H1 (cell line): ENCODE results near the gene DNAJC22. TPM values are rescaled to one million over a fixed set of nuclear protein-coding genes. Genes with fewer than 3 reads are reported as not detected.

ENCODE experiments used
- CTCF ChIA-PET: fragments of 300-600 bp; sonication (Branson Sonifier 250); formaldehyde crosslinking; loops from one replicate; lab custom pipeline; 2021; ENCODE audit not compliant: partially characterized antibody; lab: Charles Lee
- POLR2A ChIA-PET: fragments of 300-600 bp; sonication (Branson Sonifier 250); formaldehyde crosslinking; loops from one replicate; lab custom pipeline; 2021; ENCODE audit warnings: inconsistent platforms; ENCODE audit not compliant: partially characterized antibody; lab: Charles Lee
- DNase-seq, 2 experiments: peaks; one replicate each; pipeline versions ENCODE4 v3.0.0 to v3.0.0-alpha.2; 2010 to 2022; ENCODE audit warnings: low spot score in 2 of 2, low read depth in 1 of 2, mixed read lengths in 1 of 2
- FAIRE-seq: peaks from 2 replicates; lab custom pipeline; 2011; peaks lifted over from hg19 to GRCh38; lab: Jason Lieb, UNC
- H2AFZ ChIP-seq: 2 replicates; pipeline ENCODE4 v1.8.1; 2012; ENCODE audit warnings: low read length, inconsistent platforms
- H2AK5ac ChIP-seq: 2 replicates; pipeline ENCODE4 v1.6.1; 2013; ENCODE audit warnings: low read depth, low read length
- H2BK120ac ChIP-seq: replicated peaks from 2 replicates; pipeline ENCODE3; 2013; ENCODE audit warnings: low read depth, low read length, inconsistent platforms
- H2BK12ac ChIP-seq: 2 replicates; pipeline ENCODE4 v1.6.1; 2013; ENCODE audit warnings: low read depth, low read length
- H2BK15ac ChIP-seq: 2 replicates; pipeline ENCODE4 v1.6.1; 2013; ENCODE audit warnings: low read length
- H2BK20ac ChIP-seq: 2 replicates; pipeline ENCODE4 v1.6.1; 2013; ENCODE audit warnings: low read length
- H2BK5ac ChIP-seq: 2 replicates; pipeline ENCODE4 v1.6.1; 2013; ENCODE audit warnings: low read depth, low read length
- H3K14ac ChIP-seq: 2 replicates; pipeline ENCODE4 v1.6.1; 2013; ENCODE audit warnings: inconsistent platforms; ENCODE audit not compliant: insufficient read length
- H3K18ac ChIP-seq: 2 replicates; pipeline ENCODE4 v1.6.1; 2013; ENCODE audit warnings: low read length; ENCODE audit errors: extremely low read depth
- H3K23ac ChIP-seq: 2 replicates; pipeline ENCODE4 v1.6.1; 2013; ENCODE audit warnings: inconsistent platforms; ENCODE audit not compliant: insufficient read length
- H3K23me2 ChIP-seq: 2 replicates; pipeline ENCODE4 v1.6.1; 2013; ENCODE audit warnings: low read depth, low read length
- H3K27ac ChIP-seq: 2 replicates; pipeline ENCODE4 v1.6.1; 2011; ENCODE audit warnings: low read depth, low read length, inconsistent platforms
- H3K27me3 ChIP-seq, 4 experiments: replicated peaks in 1 of 4; 1 replicate in 1 of 4; 2 replicates in 3 of 4; pipeline versions ENCODE4 v1.6.1 to v1.8.1; 2011 to 2013; ENCODE audit warnings: low read length in 3 of 4, mild to moderate bottlenecking in 3 of 4, inconsistent platforms in 2 of 4, mixed read lengths in 2 of 4, moderate library complexity in 1 of 4; ENCODE audit not compliant: control insufficient read depth in 3 of 4, insufficient read depth in 3 of 4; ENCODE audit errors: extremely low read depth in 1 of 4
- H3K36me3 ChIP-seq, 4 experiments: 2 replicates each; pipeline versions ENCODE4 v1.6.1 to v1.8.1; 2011 to 2013; ENCODE audit warnings: mild to moderate bottlenecking in 4 of 4, low read length in 3 of 4, moderate library complexity in 2 of 4, control low read depth in 1 of 4, inconsistent platforms in 1 of 4; ENCODE audit not compliant: insufficient read depth in 4 of 4, control insufficient read depth in 2 of 4
- H3K4ac ChIP-seq: replicated peaks from 2 replicates; pipeline ENCODE3; 2013; ENCODE audit warnings: low read length, low read depth, mixed read lengths, inconsistent platforms; ENCODE audit not compliant: insufficient read length
- H3K4me1 ChIP-seq, 4 experiments: replicated peaks in 1 of 4; 1 replicate in 1 of 4; 2 replicates in 3 of 4; pipeline versions ENCODE4 v1.6.1 to v1.8.1; 2011 to 2013; ENCODE audit warnings: low read length in 3 of 4, inconsistent platforms in 2 of 4, mixed read lengths in 1 of 4; ENCODE audit not compliant: insufficient read depth in 4 of 4, control insufficient read depth in 3 of 4
- H3K4me2 ChIP-seq, 2 experiments: 2 replicates each; pipeline versions ENCODE4 v1.6.1 to v1.8.1; 2011 to 2013; ENCODE audit warnings: low read depth in 2 of 2, low read length in 2 of 2, control low read depth in 1 of 2, inconsistent platforms in 1 of 2, mild to moderate bottlenecking in 1 of 2; ENCODE audit not compliant: insufficient read depth in 1 of 2
- H3K4me3 ChIP-seq, 4 experiments: fragments of 200-600, 300-600 bp in 1 of 4; sonication (generic), shearing (Covaris generic), sonication (Bioruptor Twin) in 1 of 4; 2 replicates each; pipeline versions ENCODE4 v1.5.1 to v1.8.1; 2011 to 2016; ENCODE audit warnings: low read length in 4 of 4, low read depth in 3 of 4, control low read depth in 2 of 4, inconsistent platforms in 2 of 4, mild to moderate bottlenecking in 2 of 4, mixed read lengths in 1 of 4, moderate library complexity in 1 of 4; ENCODE audit not compliant: insufficient read depth in 2 of 4; ENCODE audit errors: extremely low read depth in 1 of 4
- H3K56ac ChIP-seq: replicated peaks from 2 replicates; pipeline ENCODE3; 2013; ENCODE audit warnings: low read depth, mild to moderate bottlenecking, mixed read lengths, low read length, inconsistent platforms; ENCODE audit not compliant: insufficient read length
- H3K79me1 ChIP-seq: 2 replicates; pipeline ENCODE4 v1.6.1; 2013; ENCODE audit warnings: low read depth, low read length, control low read depth
- H3K79me2 ChIP-seq, 2 experiments: 2 replicates each; pipeline versions ENCODE4 v1.6.1 to v1.8.1; 2012 to 2013; ENCODE audit warnings: low read length in 2 of 2, mild to moderate bottlenecking in 2 of 2, inconsistent platforms in 1 of 2; ENCODE audit not compliant: insufficient read depth in 2 of 2, control insufficient read depth in 1 of 2
- H3K9ac ChIP-seq, 4 experiments: replicated peaks in 1 of 4; 1 replicate in 1 of 4; 2 replicates in 3 of 4; pipeline versions ENCODE4 v1.6.1 to v1.8.1; 2011 to 2013; ENCODE audit warnings: low read depth in 3 of 4, low read length in 3 of 4, control low read depth in 2 of 4, mild to moderate bottlenecking in 2 of 4, moderate library complexity in 2 of 4, inconsistent platforms in 1 of 4; ENCODE audit errors: extremely low read depth in 1 of 4
- H3K9me3 ChIP-seq, 2 experiments: 2 replicates each; pipeline versions ENCODE4 v1.6.1 to v1.8.1; 2012 to 2013; ENCODE audit warnings: mild to moderate bottlenecking in 2 of 2, moderate library complexity in 2 of 2, control low read depth in 1 of 2, inconsistent platforms in 1 of 2, low read depth in 1 of 2, low read length in 1 of 2, mixed read lengths in 1 of 2; ENCODE audit not compliant: insufficient read depth in 2 of 2
- H4K20me1 ChIP-seq, 2 experiments: replicated peaks in 1 of 2; 2 replicates each; pipeline versions ENCODE3 to v1.8.1; 2011 to 2013; ENCODE audit warnings: inconsistent platforms in 2 of 2, low read length in 2 of 2, mild to moderate bottlenecking in 1 of 2; ENCODE audit not compliant: insufficient read depth in 2 of 2, control insufficient read depth in 1 of 2
- H4K5ac ChIP-seq: 2 replicates; pipeline ENCODE4 v1.6.1; 2013; ENCODE audit warnings: low read length, low read depth, mixed read lengths, inconsistent platforms; ENCODE audit not compliant: insufficient read length
- H4K8ac ChIP-seq: 2 replicates; pipeline ENCODE4 v1.8.0; 2013; ENCODE audit warnings: mild to moderate bottlenecking, moderate library complexity, low read length, inconsistent platforms; ENCODE audit not compliant: insufficient read depth; ENCODE audit errors: extremely low read depth
- H4K91ac ChIP-seq: replicated peaks from 2 replicates; pipeline ENCODE3; 2013; ENCODE audit warnings: low read length, mixed read lengths, inconsistent platforms; ENCODE audit not compliant: insufficient read length
- ASH2L ChIP-seq: fragments of 200-600, 300-600 bp; sonication (generic); IDR thresholded peaks from one replicate; pipeline ENCODE4 v1.7.1; 2017; ENCODE audit warnings: low read length
- CBX5 ChIP-seq: fragments of 300-800, 300-1000 bp; sonication (generic); IDR thresholded peaks from 2 replicates; pipeline ENCODE4 v1.7.1; 2016; ENCODE audit warnings: antibody characterized with exemption, low read length, low read depth
- CHD2 ChIP-seq: IDR thresholded peaks from 2 replicates; pipeline ENCODE4 v1.6.1; 2012; ENCODE audit warnings: low read length, improper control_type of control experiment
- FOSL1 ChIP-seq: IDR thresholded peaks from 2 replicates; pipeline ENCODE4 v1.6.1; 2011; ENCODE audit warnings: mild to moderate bottlenecking, low read depth, low read length, moderate library complexity; ENCODE audit not compliant: insufficient read depth
- GABPA ChIP-seq: IDR thresholded peaks from 2 replicates; pipeline ENCODE4 v1.6.1; 2011; ENCODE audit warnings: mild to moderate bottlenecking, low read length, moderate library complexity, borderline replicate concordance; ENCODE audit not compliant: insufficient read depth
- JUND ChIP-seq: IDR thresholded peaks from 2 replicates; pipeline ENCODE4 v1.6.1; 2011; ENCODE audit warnings: mild to moderate bottlenecking, improper control_type of control experiment, low read length
- KDM1A ChIP-seq: fragments of 200-600, 300-600 bp; sonication (generic); IDR thresholded peaks from 2 replicates; pipeline ENCODE4 v1.7.1; 2016; ENCODE audit warnings: mild to moderate bottlenecking, low read length, borderline replicate concordance
- RBBP5 ChIP-seq: IDR thresholded peaks from 2 replicates; pipeline ENCODE4 v1.7.1; 2012; ENCODE audit warnings: low read depth, mild to moderate bottlenecking, inconsistent platforms, low read length, moderate library complexity, borderline replicate concordance
- RFX5 ChIP-seq: IDR thresholded peaks from 2 replicates; pipeline ENCODE4 v1.6.1; 2011; ENCODE audit warnings: low read depth, low read length, improper control_type of control experiment, borderline replicate concordance
- RNF2 ChIP-seq: fragments of 200-900, 300-1000 bp; sonication (generic); IDR thresholded peaks from 2 replicates; pipeline ENCODE4 v1.7.1; 2016; ENCODE audit warnings: borderline replicate concordance, low read depth, mild to moderate bottlenecking, antibody characterized with exemption, low read length; ENCODE audit not compliant: poor library complexity, severe bottlenecking; ENCODE audit errors: missing control alignments
- SIRT6 ChIP-seq: IDR thresholded peaks from one replicate; pipeline ENCODE4 v1.7.1; 2012; ENCODE audit warnings: low read length, inconsistent platforms
- SP1 ChIP-seq: IDR thresholded peaks from 2 replicates; pipeline ENCODE4 v1.6.1; 2011; ENCODE audit warnings: low read depth, low read length
- WGBS, 2 experiments: shearing (Covaris generic) in 1 of 2; methylation state at CpG; one replicate each; pipeline versions ENCODE4 v1.1.6 to v1.1.7; 2013 to 2015; ENCODE audit warnings: low lambda C conversion rate in 2 of 2, mixed read lengths in 2 of 2, inconsistent platforms in 1 of 2, low coverage in 1 of 2, missing lambda C conversion rate in 1 of 2; ENCODE audit not compliant: insufficient replicate concordance in 2 of 2, insufficient coverage in 1 of 2, insufficient read length in 1 of 2; ENCODE audit errors: extremely low coverage in 1 of 2, missing lambda C conversion rate in 1 of 2; 5-methylcytosine and 5-hydroxymethylcytosine counted together
- polyA plus RNA-seq, 7 experiments: library from polyadenylated mRNA; depleted of rRNA in 3 of 7; stranded (reverse) in 5 of 7; unstranded in 2 of 7; fragments of >200 nt in 5 of 7; fragments of 200-250 nt in 2 of 7; gene quantifications; 1 replicate in 5 of 7; 2 replicates in 1 of 7; 4 replicates in 1 of 7; pipeline versions ENCODE4 v1.2.1 to v1.2.3, GENCODE V29; 2011 to 2013; ENCODE audit warnings: missing spikeins in 2 of 7, mixed read lengths in 2 of 7
- total RNA-seq: library from RNA; stranded (reverse); fragmentation: NEBNext Ultra II Directional; extraction: Animal tissue kit (Norgen Biotek cat#: 25700); gene quantifications from 2 replicates; pipeline ENCODE4 v1.2.1, GENCODE V29; 2021

Gene DNAJC22
- total and polyA plus RNA-seq, 2 of the 8 experiments (the other 6 are each of a cell fraction or from before 2014, with no cell fraction given), result 0.20 to 0.39 TPM

GRCh38 chr12:49322367-49322707 lies 24.4 kb upstream of the DNAJC22 start:
- POLR2A ChIA-PET, result interaction anchor here (0.6 to 4.6 kb wide), 9 partner anchors 11 to 1100 kb away, joined by 3 to 37 read pairs (median 6); partner anchors contain the start of genes PRKAG1 and PRPH
- H3K23ac ChIP-seq, result no peak overlapping the region
- H4K5ac ChIP-seq, result peak overlapping the region; percentile 20
- H3K36me3 ChIP-seq, result peaks cover 0 to 18% (median 9%) of the 10 kb centered on the region in 4 experiments; a peak in 6 of 8 replicates
- H3K9ac ChIP-seq, result peak overlapping the region in 3 of 4 experiments; percentile 62 to 79 (median 63); a peak in 4 of 7 replicates
- H4K91ac ChIP-seq, result no peak overlapping the region
- H2BK12ac ChIP-seq, result no peak overlapping the region
- no peak overlapping the region for H2BK20ac ChIP-seq
- no peak overlapping the region for H3K27ac ChIP-seq
- peaks cover 4 to 13% (median 6%) of the 10 kb centered on the region in 4 experiments; a peak in 6 of 7 replicates for H3K4me1 ChIP-seq
- peaks cover 0 to 6% of the 10 kb centered on the region in 2 experiments; a peak in 1 of 4 replicates for H3K79me2 ChIP-seq
- H3K23me2 ChIP-seq, result peaks cover 7% of the 10 kb centered on the region; the same call in 1 of the 2 replicates
- H3K14ac ChIP-seq, result no peak overlapping the region
- 54% methylated on average over 12 of the region's 12 CpGs; no CpG with 5 or more reads in 1 of the 2 experiments for WGBS, 2 experiments
- H2AFZ ChIP-seq, result 0 out of 2 replicates have a peak overlapping the region, but pooled peaks have one; percentile 56
- FAIRE-seq (no peak), DNase-seq (no peak)
- no peak overlapping the region for H2AK5ac ChIP-seq
- H3K4me2 ChIP-seq, result peak overlapping the region; percentile 66 to 100
- H3K79me1 ChIP-seq, result no peaks in the 10 kb centered on the region; the same call in 1 of the 2 replicates
- H2BK5ac ChIP-seq, result no peak overlapping the region
- peak overlapping the region; percentile 87 to 96 (median 90) for H3K4me3 ChIP-seq
- H3K18ac ChIP-seq, result no peak overlapping the region; the same call in 1 of the 2 replicates
- 0 out of 2 replicates have a peak overlapping the region, but pooled peaks have one; percentile 2 for H2BK15ac ChIP-seq
- no peak overlapping the region for H2BK120ac ChIP-seq
- no peaks in the 10 kb centered on the region for H4K20me1 ChIP-seq
- no peak overlapping the region for H3K56ac ChIP-seq
- CTCF ChIA-PET, result interaction anchor here (0.6 to 9.2 kb wide), 10 partner anchors 10 to 52 kb away, joined by 3 to 76 read pairs (median 8); partner anchors contain the start of genes DNAJC22 and PRPH
- no peaks in the 10 kb centered on the region for H3K27me3 ChIP-seq
- H3K4ac ChIP-seq, result no peak overlapping the region
- H3K9me3 ChIP-seq, result no peaks in the 10 kb centered on the region
- H4K8ac ChIP-seq, result peak overlapping the region; percentile 60; the same call in 1 of the 2 replicates
- TF ChIP-seq ASH2L (no peak), SP1 (no peak), KDM1A (no peak), GABPA (no peak), RNF2 (no peak), SIRT6 (no peak), RFX5 (no peak), FOSL1 (no peak), CHD2 (no peak), RBBP5 (no peak), CBX5 (no peak), JUND (no peak)
